Measurements from ENCODE around the gene EBPL. TPM values are rescaled to one million over a fixed set of nuclear protein-coding genes. Genes with fewer than 3 reads are reported as not detected.
A peak's percentile ranks its signal among the peaks of the same experiment; 100 is the strongest.

The EBPL gene
- total RNA-seq, 2 donors from 2014 or later, result 12.2 to 43.9 TPM

- Histone ChIP-seq H3K4me1 (ENCODE audit: control insufficient read depth in 1 of 2, low read depth in 2 of 2) (no peaks in the 10 kb centered on the region), H3K36me3 (no peaks in the 10 kb centered on the region), H3K27me3 (replicated peaks; ENCODE audit: insufficient read depth) (no peaks in the 10 kb centered on the region), H3K27ac (no peak overlapping the region), H3K4me3 (no peak overlapping the region), H3K9me3 (no peaks in the 10 kb centered on the region)
- ATAC-seq (ENCODE audit: insufficient number of reproducible peaks, low FRiP score, low read depth) (no peak), DNase-seq (ENCODE audit: low spot score) (no peak)
- TF ChIP-seq, protein P1, sequence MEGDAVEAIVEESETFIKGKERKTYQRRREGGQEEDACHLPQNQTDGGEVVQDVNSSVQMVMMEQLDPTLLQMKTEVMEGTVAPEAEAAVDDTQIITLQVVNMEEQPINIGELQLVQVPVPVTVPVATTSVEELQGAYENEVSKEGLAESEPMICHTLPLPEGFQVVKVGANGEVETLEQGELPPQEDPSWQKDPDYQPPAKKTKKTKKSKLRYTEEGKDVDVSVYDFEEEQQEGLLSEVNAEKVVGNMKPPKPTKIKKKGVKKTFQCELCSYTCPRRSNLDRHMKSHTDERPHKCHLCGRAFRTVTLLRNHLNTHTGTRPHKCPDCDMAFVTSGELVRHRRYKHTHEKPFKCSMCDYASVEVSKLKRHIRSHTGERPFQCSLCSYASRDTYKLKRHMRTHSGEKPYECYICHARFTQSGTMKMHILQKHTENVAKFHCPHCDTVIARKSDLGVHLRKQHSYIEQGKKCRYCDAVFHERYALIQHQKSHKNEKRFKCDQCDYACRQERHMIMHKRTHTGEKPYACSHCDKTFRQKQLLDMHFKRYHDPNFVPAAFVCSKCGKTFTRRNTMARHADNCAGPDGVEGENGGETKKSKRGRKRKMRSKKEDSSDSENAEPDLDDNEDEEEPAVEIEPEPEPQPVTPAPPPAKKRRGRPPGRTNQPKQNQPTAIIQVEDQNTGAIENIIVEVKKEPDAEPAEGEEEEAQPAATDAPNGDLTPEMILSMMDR (IDR thresholded peaks at IDR 0.05), result peak; percentile 27
Observed at GRCh38 chr13:49649244-49649962, 41.9 kb downstream of the EBPL start.

- no peaks in the 10 kb centered on the region for H3K36me3 ChIP-seq
- no peak for ATAC-seq (ENCODE audit: insufficient number of reproducible peaks, low FRiP score, low read depth)
- no peaks in the 10 kb centered on the region for H3K4me1 ChIP-seq (ENCODE audit: control insufficient read depth in 1 of 2, low read depth in 2 of 2)
- no peaks in the 10 kb centered on the region for H3K27me3 ChIP-seq (replicated peaks; ENCODE audit: insufficient read depth)
- no peak overlapping the region for H3K27ac ChIP-seq
- DNase-seq (ENCODE audit: low spot score), result no peak
- TF ChIP-seq, protein P1 (IDR thresholded peaks at IDR 0.05), result no peak
- no peak overlapping the region for H3K4me3 ChIP-seq
- H3K9me3 ChIP-seq, result no peaks in the 10 kb centered on the region
Observed at GRCh38 chr13:49646688-49647087, 44.6 kb downstream of the EBPL start.

DNA sequence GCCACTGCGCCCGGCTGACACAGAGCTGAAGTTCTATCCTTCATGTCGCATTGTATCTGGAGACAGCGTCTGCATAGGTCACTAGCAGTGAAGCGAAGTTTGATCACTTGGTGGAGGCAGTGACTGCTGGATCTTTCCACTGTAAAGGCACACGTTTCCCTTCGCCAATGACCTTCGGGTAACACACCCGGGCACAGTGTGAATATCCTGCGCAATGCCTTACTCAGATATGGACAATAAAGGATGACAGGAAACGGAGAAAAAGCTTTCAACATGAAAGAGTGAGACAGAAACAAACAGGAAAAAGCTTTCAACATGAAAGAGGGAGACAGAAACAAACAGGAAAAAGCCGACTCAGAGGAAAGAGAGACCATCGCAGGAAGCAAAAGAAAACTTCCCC is 45.8 kb downstream of the EBPL start:
- TF ChIP-seq, protein P1 (IDR thresholded peaks at IDR 0.05), result no peak
- Histone ChIP-seq H3K27me3 (replicated peaks; ENCODE audit: insufficient read depth) (no peaks in the 10 kb centered on the region), H3K36me3 (no peaks in the 10 kb centered on the region), H3K9me3 (no peaks in the 10 kb centered on the region), H3K27ac (no peak overlapping the region), H3K4me1 (ENCODE audit: control insufficient read depth in 1 of 2, low read depth in 2 of 2) (no peaks in the 10 kb centered on the region), H3K4me3 (no peak overlapping the region)
- ATAC-seq (ENCODE audit: insufficient number of reproducible peaks, low FRiP score, low read depth), result no peak
- DNase-seq (ENCODE audit: low spot score), result no peak

GRCh38 chr13:49643035-49643646 is 48.1 kb downstream of the EBPL start:
- TF ChIP-seq, protein P1 (IDR thresholded peaks at IDR 0.05), result no peak
- no peak for ATAC-seq (ENCODE audit: insufficient number of reproducible peaks, low FRiP score, low read depth)
- no peaks in the 10 kb centered on the region for H3K36me3 ChIP-seq
- no peaks in the 10 kb centered on the region for H3K4me1 ChIP-seq (ENCODE audit: control insufficient read depth in 1 of 2, low read depth in 2 of 2)
- no peaks in the 10 kb centered on the region for H3K27me3 ChIP-seq (replicated peaks; ENCODE audit: insufficient read depth)
- H3K9me3 ChIP-seq, result no peaks in the 10 kb centered on the region
- no peak for DNase-seq (ENCODE audit: low spot score)
- H3K27ac ChIP-seq, result no peak overlapping the region
- peak overlapping the region; percentile 1 for H3K4me3 ChIP-seq

DNA sequence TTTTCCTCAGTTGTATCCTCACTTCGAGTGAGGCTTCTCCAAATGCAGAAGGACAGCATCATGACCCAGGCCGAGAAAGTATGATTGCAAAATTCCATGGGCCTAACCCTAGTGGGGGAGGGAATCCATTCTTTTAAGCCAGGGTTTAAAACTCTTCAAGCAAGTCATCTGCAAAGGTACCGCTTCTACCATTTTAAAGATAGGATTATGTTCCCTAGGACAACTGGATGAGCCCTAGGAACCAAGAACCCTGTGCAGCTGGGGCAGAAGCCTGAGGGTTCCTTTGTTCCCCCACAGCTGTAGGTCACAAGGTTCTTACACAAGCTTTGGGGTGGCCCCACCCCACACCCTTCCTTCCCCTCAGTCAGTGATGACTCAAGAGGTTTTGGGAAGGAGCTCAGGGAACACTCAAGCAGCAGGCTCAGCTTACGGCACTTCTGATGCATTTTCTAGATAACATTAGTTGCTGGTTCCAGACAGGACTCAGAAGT is 49.4 kb downstream of the EBPL start:
- peak overlapping the region in 1 of 2 donors; percentile 11 for H3K27ac ChIP-seq

More for the DNA sequence above, 49.4 kb downstream of the EBPL start:
- TF ChIP-seq, protein P1 (IDR thresholded peaks at IDR 0.05), result no peak
- no peaks in the 10 kb centered on the region for H3K4me1 ChIP-seq (ENCODE audit: control insufficient read depth in 1 of 2, low read depth in 2 of 2)
- no peaks in the 10 kb centered on the region for H3K9me3 ChIP-seq
- peak overlapping the region; percentile 30 for H3K4me3 ChIP-seq
- ATAC-seq (ENCODE audit: insufficient number of reproducible peaks, low FRiP score, low read depth), result no peak
- DNase-seq (ENCODE audit: low spot score), result no peak
- no peaks in the 10 kb centered on the region for H3K36me3 ChIP-seq
- H3K27me3 ChIP-seq (replicated peaks; ENCODE audit: insufficient read depth), result no peaks in the 10 kb centered on the region

Measured in thoracic aorta (tissue), 2 donors.